PC-3 (cell line): ENCODE results near the gene GPR107.
"Not testable (repeated sequence)": the region's sequence is repeated elsewhere in the genome, so short reads cannot be mapped to it uniquely, and the experiment has no call there.

Source experiments
- EZH2 ChIP-seq: fragments of 300-600 bp; sonication (generic); IDR thresholded peaks from one replicate; pipeline ENCODE4 v1.6.1; 2017; ENCODE audit warnings: antibody characterized with exemption, mild to moderate bottlenecking, low read length; ENCODE audit not compliant: unreplicated experiment
- TF ChIP-seq, protein P1 (sequence below): fragments of 300-600 bp; sonication (generic); conservative IDR thresholded peaks from 2 replicates; pipeline ENCODE4 v1.5.1; 2017; ENCODE audit warnings: antibody characterized with exemption, low read depth, mild to moderate bottlenecking, low read length

DNA sequence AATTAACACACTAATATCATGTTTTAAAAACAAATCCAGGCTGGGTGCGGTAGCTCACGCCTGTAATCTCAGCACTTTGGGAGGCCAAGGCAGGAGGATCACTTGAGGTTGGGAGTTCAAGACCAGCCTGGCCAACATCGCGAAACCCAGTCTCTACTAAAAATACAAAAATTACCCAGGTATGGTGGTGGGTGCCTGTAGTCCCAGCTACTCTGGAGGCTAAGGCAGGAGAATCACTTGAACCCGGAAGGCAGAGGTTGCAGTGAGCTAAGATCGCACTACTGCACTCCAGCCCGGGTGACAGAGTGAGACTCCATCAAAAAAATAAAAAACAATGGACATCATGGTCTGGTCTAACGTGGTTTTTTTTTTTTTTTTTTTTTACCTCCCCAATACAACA is 36.2 kb upstream of the GPR107 start:
- TF ChIP-seq, protein P1, sequence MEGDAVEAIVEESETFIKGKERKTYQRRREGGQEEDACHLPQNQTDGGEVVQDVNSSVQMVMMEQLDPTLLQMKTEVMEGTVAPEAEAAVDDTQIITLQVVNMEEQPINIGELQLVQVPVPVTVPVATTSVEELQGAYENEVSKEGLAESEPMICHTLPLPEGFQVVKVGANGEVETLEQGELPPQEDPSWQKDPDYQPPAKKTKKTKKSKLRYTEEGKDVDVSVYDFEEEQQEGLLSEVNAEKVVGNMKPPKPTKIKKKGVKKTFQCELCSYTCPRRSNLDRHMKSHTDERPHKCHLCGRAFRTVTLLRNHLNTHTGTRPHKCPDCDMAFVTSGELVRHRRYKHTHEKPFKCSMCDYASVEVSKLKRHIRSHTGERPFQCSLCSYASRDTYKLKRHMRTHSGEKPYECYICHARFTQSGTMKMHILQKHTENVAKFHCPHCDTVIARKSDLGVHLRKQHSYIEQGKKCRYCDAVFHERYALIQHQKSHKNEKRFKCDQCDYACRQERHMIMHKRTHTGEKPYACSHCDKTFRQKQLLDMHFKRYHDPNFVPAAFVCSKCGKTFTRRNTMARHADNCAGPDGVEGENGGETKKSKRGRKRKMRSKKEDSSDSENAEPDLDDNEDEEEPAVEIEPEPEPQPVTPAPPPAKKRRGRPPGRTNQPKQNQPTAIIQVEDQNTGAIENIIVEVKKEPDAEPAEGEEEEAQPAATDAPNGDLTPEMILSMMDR: not testable (repeated sequence)
- not testable (repeated sequence) for TF ChIP-seq EZH2
